Chondrocyte (in vitro differentiated cells): ENCODE measurements around the gene GRXCR1. TPM values are rescaled to one million over a fixed set of nuclear protein-coding genes. Genes with fewer than 3 reads are reported as not detected.

Experiments used
- DNase-seq: peaks from one replicate; pipeline ENCODE4 v3.0.0; 2021; ENCODE audit warnings: mixed read lengths, low spot score
- H3K27ac Mint-ChIP-seq: one replicate; pipeline ENCODE4 v1.8.0; 2021; ENCODE audit warnings: mild to moderate bottlenecking, moderate library complexity, mixed read lengths; ENCODE audit not compliant: unreplicated experiment
- H3K27me3 Mint-ChIP-seq: 2 replicates; pipeline ENCODE4 v1.8.0; 2021; ENCODE audit warnings: low read depth, mixed read lengths
- H3K36me3 Mint-ChIP-seq: 2 replicates; pipeline ENCODE4 v1.8.0; 2021; ENCODE audit warnings: low read depth, mixed read lengths
- H3K4me1 Mint-ChIP-seq: 2 replicates; pipeline ENCODE4 v1.8.0; 2021; ENCODE audit warnings: low read depth, mild to moderate bottlenecking, mixed read lengths
- H3K4me3 Mint-ChIP-seq: one replicate; pipeline ENCODE4 v1.8.0; 2021; ENCODE audit warnings: mild to moderate bottlenecking, moderate library complexity, mixed read lengths; ENCODE audit not compliant: unreplicated experiment
- H3K9me3 Mint-ChIP-seq: 2 replicates; pipeline ENCODE4 v1.8.0; 2021; ENCODE audit warnings: low read depth, mixed read lengths
- total RNA-seq: library from RNA; stranded (reverse); gene quantifications from 3 replicates; pipeline ENCODE4 v1.2.1, GENCODE V29; 2021
- TF ChIP-seq, protein P1 (sequence below): fragments of 200-600 bp; sonication (generic); IDR thresholded peaks from 2 replicates; pipeline ENCODE4 v1.5.0; 2021; ENCODE audit warnings: antibody characterized with exemption, mild to moderate bottlenecking, moderate library complexity

Gene GRXCR1
- total RNA-seq, 1 donor from 2014 or later, result not detected

DNA sequence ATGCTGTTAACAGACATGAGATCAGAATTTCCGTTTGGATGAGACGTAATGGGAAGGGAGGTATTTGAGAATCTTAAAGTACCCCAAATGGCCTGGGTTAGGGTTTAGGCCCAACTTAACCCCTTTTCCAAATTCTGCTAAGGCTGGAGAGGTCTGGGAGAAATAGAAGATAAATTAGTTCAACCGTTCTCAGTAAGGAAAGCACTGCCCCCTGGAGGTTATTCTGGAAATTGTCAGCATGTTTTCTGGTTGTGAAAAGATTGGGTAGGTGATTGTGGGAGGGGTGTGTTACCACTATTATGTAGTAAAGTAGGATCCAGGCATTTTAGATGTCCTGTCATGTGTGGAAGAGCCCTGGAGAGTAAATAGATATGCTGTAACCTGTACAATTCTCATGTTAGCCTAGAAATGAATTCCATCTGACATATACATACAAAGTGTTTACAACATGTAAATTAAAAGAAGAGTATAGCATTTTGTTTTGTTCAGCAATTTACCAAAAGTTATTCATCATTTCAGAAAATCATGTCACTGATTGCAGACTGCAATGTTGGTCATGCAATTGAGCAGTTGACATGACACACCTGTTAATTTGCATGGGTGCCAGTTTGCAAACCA, 26.8 kb upstream of the GRXCR1 start:
- Mint-ChIP-seq H3K36me3 (no peaks in the 10 kb centered on the region), H3K27me3 (peaks cover 9% of the 10 kb centered on the region), H3K4me3 (no peak overlapping the region), H3K27ac (no peak overlapping the region), H3K9me3 (no peaks in the 10 kb centered on the region), H3K4me1 (no peaks in the 10 kb centered on the region)
- TF ChIP-seq, protein P1, sequence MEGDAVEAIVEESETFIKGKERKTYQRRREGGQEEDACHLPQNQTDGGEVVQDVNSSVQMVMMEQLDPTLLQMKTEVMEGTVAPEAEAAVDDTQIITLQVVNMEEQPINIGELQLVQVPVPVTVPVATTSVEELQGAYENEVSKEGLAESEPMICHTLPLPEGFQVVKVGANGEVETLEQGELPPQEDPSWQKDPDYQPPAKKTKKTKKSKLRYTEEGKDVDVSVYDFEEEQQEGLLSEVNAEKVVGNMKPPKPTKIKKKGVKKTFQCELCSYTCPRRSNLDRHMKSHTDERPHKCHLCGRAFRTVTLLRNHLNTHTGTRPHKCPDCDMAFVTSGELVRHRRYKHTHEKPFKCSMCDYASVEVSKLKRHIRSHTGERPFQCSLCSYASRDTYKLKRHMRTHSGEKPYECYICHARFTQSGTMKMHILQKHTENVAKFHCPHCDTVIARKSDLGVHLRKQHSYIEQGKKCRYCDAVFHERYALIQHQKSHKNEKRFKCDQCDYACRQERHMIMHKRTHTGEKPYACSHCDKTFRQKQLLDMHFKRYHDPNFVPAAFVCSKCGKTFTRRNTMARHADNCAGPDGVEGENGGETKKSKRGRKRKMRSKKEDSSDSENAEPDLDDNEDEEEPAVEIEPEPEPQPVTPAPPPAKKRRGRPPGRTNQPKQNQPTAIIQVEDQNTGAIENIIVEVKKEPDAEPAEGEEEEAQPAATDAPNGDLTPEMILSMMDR, result peak; percentile 90
- no peak for DNase-seq

DNA sequence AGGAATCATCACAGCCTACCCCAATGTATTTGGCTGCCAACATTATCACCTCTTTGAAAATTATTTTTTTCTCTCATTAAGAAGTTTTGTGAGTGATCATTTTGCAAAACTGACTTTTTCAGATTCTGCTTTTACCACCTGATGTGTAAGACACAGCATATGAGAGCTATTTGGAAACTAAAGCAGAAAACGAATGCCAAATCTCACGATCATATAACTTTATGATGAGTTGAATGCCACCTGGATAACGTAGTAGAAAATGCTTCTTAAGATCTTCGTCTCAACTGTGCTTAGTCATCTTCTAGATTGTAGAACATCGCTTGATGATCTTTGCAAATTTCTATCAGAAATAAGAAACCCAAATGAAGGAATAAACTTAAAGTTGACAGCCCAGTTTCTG, 21.3 kb upstream of the GRXCR1 start:
- no peak for DNase-seq
- H3K4me1 Mint-ChIP-seq, result no peaks in the 10 kb centered on the region
- no peak overlapping the region for H3K27ac Mint-ChIP-seq
- no peak overlapping the region for H3K4me3 Mint-ChIP-seq
- TF ChIP-seq, protein P1, result no peak
- no peaks in the 10 kb centered on the region for H3K9me3 Mint-ChIP-seq
- H3K27me3 Mint-ChIP-seq, result peaks cover 13% of the 10 kb centered on the region
- H3K36me3 Mint-ChIP-seq, result no peaks in the 10 kb centered on the region

GRCh38 chr4:42871671-42872290, 20.7 kb upstream of the GRXCR1 start:
- H3K27ac Mint-ChIP-seq, result no peak overlapping the region
- TF ChIP-seq, protein P1, result no peak
- no peak for DNase-seq
- H3K4me3 Mint-ChIP-seq, result no peak overlapping the region
- H3K9me3 Mint-ChIP-seq, result no peaks in the 10 kb centered on the region
- H3K27me3 Mint-ChIP-seq, result peaks cover 11% of the 10 kb centered on the region
- H3K36me3 Mint-ChIP-seq, result no peaks in the 10 kb centered on the region
- no peaks in the 10 kb centered on the region for H3K4me1 Mint-ChIP-seq

GRCh38 chr4:42878863-42879262, 13.7 kb upstream of the GRXCR1 start:
- Mint-ChIP-seq H3K4me1 (no peaks in the 10 kb centered on the region), H3K27ac (no peak overlapping the region), H3K36me3 (no peaks in the 10 kb centered on the region), H3K4me3 (no peak overlapping the region), H3K27me3 (peaks cover 10% of the 10 kb centered on the region), H3K9me3 (peaks cover 3% of the 10 kb centered on the region)
- DNase-seq, result no peak
- TF ChIP-seq, protein P1, result no peak

GRCh38 chr4:42881253-42881652, 11.3 kb upstream of the GRXCR1 start:
- H3K4me3 Mint-ChIP-seq, result no peak overlapping the region
- H3K36me3 Mint-ChIP-seq, result no peaks in the 10 kb centered on the region
- H3K9me3 Mint-ChIP-seq, result peaks cover 9% of the 10 kb centered on the region
- no peak for DNase-seq
- TF ChIP-seq, protein P1, result no peak
- H3K27me3 Mint-ChIP-seq, result peaks cover 7% of the 10 kb centered on the region
- no peaks in the 10 kb centered on the region for H3K4me1 Mint-ChIP-seq
- H3K27ac Mint-ChIP-seq, result no peak overlapping the region
